ENCODE data around the gene ANO8. TPM values are rescaled to one million over a fixed set of nuclear protein-coding genes. Genes with fewer than 3 reads are reported as not detected.
A peak's percentile ranks its signal among the peaks of the same experiment; 100 is the strongest.

The ANO8 gene
- total and polyA plus RNA-seq, 10 donors, result 1.1 to 12.0 (median 7.2) TPM

DNA sequence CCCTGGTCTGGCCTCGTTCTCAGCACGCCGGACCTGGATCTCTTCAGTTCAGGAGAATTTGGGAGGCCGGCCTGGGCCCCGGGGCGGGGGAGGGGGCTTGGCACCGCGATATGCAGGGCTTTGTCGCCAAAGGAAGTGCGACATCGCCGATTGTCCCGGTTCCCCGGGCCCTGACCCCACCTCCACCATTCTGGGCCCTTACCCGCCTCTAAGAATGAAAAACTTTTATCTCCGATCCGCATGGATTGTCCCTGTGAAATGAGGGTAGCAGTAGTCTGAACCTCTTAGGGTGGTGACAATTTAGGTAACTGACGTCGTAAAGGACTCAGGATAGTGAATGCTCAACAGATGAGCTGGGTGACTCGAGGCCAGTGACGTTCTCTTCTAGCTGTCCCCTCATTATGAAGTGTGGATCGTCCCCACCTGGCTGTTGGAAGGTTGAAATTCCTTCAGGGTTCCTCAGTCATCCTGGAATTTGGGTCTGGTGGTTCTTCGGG lies 24.6 kb downstream of the ANO8 start:
- H3K9me3 ChIP-seq, result no peaks in the 10 kb centered on the region
- peak overlapping the region; percentile 45 to 92 (median 82) for H3K27ac ChIP-seq
- 6 to 9% (median 9%) methylated on average over 22 to 23 of the region's 23 CpGs for WGBS, 5 donors
- TF ChIP-seq POLR2AphosphoS5 (IDR thresholded peaks at IDR 0.05), result no peak
- TF ChIP-seq POLR2A (IDR thresholded peaks at IDR 0.05), result no peak
- TF ChIP-seq, protein P1, sequence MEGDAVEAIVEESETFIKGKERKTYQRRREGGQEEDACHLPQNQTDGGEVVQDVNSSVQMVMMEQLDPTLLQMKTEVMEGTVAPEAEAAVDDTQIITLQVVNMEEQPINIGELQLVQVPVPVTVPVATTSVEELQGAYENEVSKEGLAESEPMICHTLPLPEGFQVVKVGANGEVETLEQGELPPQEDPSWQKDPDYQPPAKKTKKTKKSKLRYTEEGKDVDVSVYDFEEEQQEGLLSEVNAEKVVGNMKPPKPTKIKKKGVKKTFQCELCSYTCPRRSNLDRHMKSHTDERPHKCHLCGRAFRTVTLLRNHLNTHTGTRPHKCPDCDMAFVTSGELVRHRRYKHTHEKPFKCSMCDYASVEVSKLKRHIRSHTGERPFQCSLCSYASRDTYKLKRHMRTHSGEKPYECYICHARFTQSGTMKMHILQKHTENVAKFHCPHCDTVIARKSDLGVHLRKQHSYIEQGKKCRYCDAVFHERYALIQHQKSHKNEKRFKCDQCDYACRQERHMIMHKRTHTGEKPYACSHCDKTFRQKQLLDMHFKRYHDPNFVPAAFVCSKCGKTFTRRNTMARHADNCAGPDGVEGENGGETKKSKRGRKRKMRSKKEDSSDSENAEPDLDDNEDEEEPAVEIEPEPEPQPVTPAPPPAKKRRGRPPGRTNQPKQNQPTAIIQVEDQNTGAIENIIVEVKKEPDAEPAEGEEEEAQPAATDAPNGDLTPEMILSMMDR (IDR thresholded peaks at IDR 0.05 in 8 of 11, conservative IDR thresholded peaks at IDR 0.05 in 3 of 11), result no peak
- DNase-seq, result no peak
- intact Hi-C loops (cut with DNase I; ENCODE audit: low total_unique reads), result no loop called here
- H3K4me3 ChIP-seq, result peak overlapping the region; percentile 69 to 99 (median 88)
- H3K36me3 ChIP-seq, result peaks cover 0 to 40% (median 12%) of the 10 kb centered on the region in 6 donors
- no peaks in the 10 kb centered on the region for H3K27me3 ChIP-seq (replicated peaks in 1 of 7)
- peaks cover 21 to 75% (median 49%) of the 10 kb centered on the region in 6 donors for H3K4me1 ChIP-seq

- TF ChIP-seq, protein P1 (IDR thresholded peaks at IDR 0.05 in 8 of 11, conservative IDR thresholded peaks at IDR 0.05 in 3 of 11), result peak in 3 of 11 experiments; percentile 27 to 46 (median 41)
- TF ChIP-seq POLR2A (IDR thresholded peaks at IDR 0.05) (peak in 1 of 3 donors; percentile 27), POLR2AphosphoS5 (IDR thresholded peaks at IDR 0.05) (peak; percentile 87 to 89 (median 87))
- H3K4me1 ChIP-seq, result peaks cover 26 to 81% (median 55%) of the 10 kb centered on the region in 6 donors
- 0 to 1% (median 1%) methylated on average over 38 to 46 of the region's 46 CpGs for WGBS, 5 donors
- intact Hi-C loops (cut with DNase I; ENCODE audit: low total_unique reads), result no loop called here
- no peaks in the 10 kb centered on the region for H3K27me3 ChIP-seq (replicated peaks in 1 of 7)
- no peaks in the 10 kb centered on the region for H3K9me3 ChIP-seq
- H3K36me3 ChIP-seq, result peaks cover 0 to 34% (median 7%) of the 10 kb centered on the region in 6 donors
- peak; percentile 100 for DNase-seq
- peak within 1 kb of the TSS; percentile 69 to 99 (median 88) for H3K4me3 ChIP-seq
- peak within 1 kb of the TSS; percentile 45 to 92 (median 82) for H3K27ac ChIP-seq
Observed at GRCh38 chr19:17309198-17309964, 25.3 kb downstream of the ANO8 start, which contains the start of gene DDA1. Gene DDA1, plus strand, starts transcription at chr19:17309563. Its CDS starts 92 bp downstream, at chr19:17309655.

- no peak for DNase-seq
- Histone ChIP-seq H3K27me3 (replicated peaks in 1 of 7) (no peaks in the 10 kb centered on the region), H3K4me1 (peaks cover 36 to 94% (median 69%) of the 10 kb centered on the region in 6 donors), H3K27ac (no peak overlapping the region), H3K9me3 (no peaks in the 10 kb centered on the region), H3K36me3 (peaks cover 0 to 19% (median 0%) of the 10 kb centered on the region in 6 donors), H3K4me3 (no peak overlapping the region)
- intact Hi-C loops (cut with DNase I; ENCODE audit: low total_unique reads), result no loop called here
- TF ChIP-seq, protein P1 (IDR thresholded peaks at IDR 0.05 in 8 of 11, conservative IDR thresholded peaks at IDR 0.05 in 3 of 11), result no peak
- TF ChIP-seq POLR2A (IDR thresholded peaks at IDR 0.05) (no peak), POLR2AphosphoS5 (IDR thresholded peaks at IDR 0.05) (no peak)
- WGBS, 5 donors, result 88 to 95% (median 93%) methylated on average over 8 of the region's 8 CpGs
Observed at GRCh38 chr19:17307876-17308377, 26.7 kb downstream of the ANO8 start.

GRCh38 chr19:17306285-17306714 lies 28.4 kb downstream of the ANO8 start:
- no peaks in the 10 kb centered on the region for H3K27me3 ChIP-seq (replicated peaks in 1 of 7)
- TF ChIP-seq POLR2A (IDR thresholded peaks at IDR 0.05) (no peak), POLR2AphosphoS5 (IDR thresholded peaks at IDR 0.05) (no peak)
- TF ChIP-seq, protein P1 (IDR thresholded peaks at IDR 0.05 in 8 of 11, conservative IDR thresholded peaks at IDR 0.05 in 3 of 11), result no peak
- H3K9me3 ChIP-seq, result no peaks in the 10 kb centered on the region
- H3K36me3 ChIP-seq, result peaks cover 0 to 5% (median under 1%) of the 10 kb centered on the region in 6 donors
- peak overlapping the region; percentile 48 to 88 (median 74) for H3K4me3 ChIP-seq
- WGBS, 5 donors, result 9 to 32% (median 10%) methylated on average over 6 to 28 of the region's 28 CpGs
- H3K27ac ChIP-seq, result peak overlapping the region; percentile 66 to 97 (median 92)
- DNase-seq, result no peak
- H3K4me1 ChIP-seq, result peaks cover 42 to 90% (median 72%) of the 10 kb centered on the region in 6 donors
- intact Hi-C loops (cut with DNase I; ENCODE audit: low total_unique reads), result no loop called here
